ENCODE results near the gene XPA. TPM values are rescaled to one million over a fixed set of nuclear protein-coding genes. Genes with fewer than 3 reads are reported as not detected.
A peak's percentile ranks its signal among the peaks of the same experiment; 100 is the strongest.

The XPA gene
- polyA plus RNA-seq, 1 donor: 21.0 TPM

- DNase-seq: no peak
Measured at GRCh38 chr9:97651646-97652045, 45.5 kb downstream of the XPA start.

DNA sequence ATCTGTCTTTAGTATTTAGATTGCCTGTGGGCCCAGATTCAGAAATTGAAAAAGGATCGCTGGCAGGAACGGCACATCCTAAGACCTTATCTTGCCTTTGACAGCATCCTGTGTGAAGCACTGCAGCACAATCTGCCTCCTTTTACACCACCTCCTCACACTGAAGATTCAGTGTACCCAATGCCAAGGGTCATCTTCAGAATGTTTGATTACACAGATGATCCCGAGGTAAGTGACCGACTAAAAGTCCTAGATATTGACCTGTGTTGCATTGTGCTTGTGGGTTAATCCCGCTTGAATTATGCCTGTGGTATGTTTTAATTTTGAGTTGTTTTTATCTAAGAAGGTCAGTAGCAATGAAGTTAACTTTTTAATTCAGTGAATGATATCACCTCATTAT, 49.1 kb downstream of the XPA start:
- no peak for DNase-seq

GRCh38 chr9:97645720-97646119, 51.4 kb downstream of the XPA start:
- DNase-seq: no peak

DNA sequence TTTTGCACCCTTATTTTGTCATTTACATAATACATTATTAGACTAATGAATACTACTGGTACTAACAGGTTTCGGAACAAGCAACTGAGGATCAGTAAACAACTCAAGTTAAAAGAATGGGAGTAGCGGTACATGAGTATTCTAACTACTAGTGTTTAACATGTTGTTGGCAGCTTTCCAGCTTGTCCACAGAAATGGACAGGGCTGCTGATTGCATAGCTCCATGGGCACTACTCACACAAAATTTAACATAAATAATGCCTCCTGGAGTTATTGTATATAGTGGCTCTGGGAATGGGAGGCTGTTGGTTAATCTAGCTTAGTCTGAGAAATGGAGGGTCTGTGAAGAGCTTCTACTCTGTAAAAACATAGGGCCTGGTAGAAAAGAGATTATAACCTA, 56.8 kb downstream of the XPA start:
- DNase-seq: no peak

DNA sequence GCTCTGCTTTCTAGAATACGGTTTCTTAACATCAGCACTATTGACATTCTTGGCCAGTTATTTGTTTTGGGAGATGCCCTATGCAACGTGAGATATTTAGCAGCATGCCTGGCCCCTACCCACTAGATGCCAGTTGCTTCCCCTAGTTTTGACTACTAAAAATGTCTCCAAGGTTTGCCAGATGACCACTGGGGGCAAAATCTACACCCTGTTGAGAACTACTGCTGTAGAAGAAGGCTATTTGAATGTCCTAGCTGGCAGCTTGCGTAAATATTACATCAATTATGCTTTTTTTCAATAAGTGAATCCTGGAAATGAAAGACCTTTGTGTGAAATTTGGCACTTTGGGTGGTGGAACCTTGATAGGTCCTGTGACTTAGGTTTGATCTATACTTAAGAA, 58.5 kb downstream of the XPA start:
- DNase-seq: no peak

DNA sequence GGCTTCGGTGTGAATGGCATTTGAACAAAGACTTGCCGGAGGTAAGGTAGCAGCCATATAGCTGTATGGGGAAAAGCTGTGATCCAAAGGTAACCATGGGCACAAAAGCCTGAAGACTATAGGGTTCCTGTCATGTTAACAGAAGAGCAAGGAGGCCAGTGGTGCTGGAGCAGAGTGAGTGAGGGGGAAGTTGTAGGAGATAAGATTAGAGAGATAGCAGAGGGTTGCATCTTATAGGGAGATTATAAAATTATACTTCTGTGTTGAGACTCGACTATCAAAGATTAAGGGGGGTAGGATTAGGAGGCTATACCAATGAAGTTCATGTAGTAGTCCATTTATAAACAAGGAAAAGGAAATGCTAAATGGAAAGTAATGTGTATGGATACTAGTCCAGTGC, 60.2 kb downstream of the XPA start:
- DNase-seq: no peak

DNA sequence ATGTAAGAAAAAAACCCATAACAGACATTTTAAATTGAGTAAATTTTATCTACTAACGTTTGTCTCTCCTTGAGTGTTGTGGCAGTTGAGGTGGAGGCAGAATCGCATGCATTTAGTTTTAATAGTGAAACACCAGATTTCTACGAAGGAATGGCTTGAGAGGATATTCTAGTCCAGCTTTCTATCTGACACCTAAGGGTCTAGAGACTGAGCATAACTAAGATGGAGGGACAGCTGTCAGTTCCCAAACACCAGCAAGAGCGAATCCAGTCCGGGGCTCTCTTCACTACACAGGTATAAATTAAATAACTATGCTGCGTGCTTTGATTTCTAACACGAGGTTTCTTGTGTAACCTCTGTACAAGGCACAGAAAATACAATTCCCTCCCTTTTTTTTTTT, 62.1 kb downstream of the XPA start:
- DNase-seq: no peak

DNA sequence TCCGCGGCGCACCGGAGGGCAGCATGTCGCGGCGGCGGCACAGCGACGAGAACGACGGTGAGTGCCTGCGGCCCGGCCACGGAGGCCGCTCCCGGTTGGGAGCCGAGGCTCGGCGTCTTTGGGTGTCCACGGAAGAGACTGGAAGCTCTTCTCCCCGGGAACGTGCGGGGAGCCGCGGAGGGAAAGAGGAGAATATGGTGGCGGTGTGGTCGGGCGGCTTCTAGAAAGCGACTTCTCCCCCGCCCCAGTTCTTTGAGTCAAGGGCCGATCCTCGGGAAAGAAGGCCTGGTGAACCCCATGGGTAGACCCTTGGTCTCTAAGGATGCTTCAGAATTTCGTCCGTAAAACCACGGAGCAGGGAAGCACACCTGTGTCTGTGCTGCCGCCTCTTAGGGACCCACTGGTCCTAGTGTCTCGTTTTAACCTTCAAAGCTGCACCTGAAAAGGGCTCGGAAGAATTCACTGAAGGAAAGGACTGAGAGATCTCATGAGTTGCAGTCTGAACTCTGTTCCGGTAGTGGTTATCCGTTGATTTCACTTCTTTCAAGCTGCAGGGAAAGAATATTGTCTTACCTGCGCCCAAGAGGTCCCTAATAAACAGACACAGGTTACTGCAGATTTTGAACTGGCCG, 63.2 kb downstream of the XPA start:
- DNase-seq: no peak

- peak; percentile 96 for DNase-seq
Measured at GRCh38 chr9:97632985-97633858, 63.9 kb downstream of the XPA start, which contains the start of the genes NCBP1 and TSTD2. TSS of gene NCBP1 (plus strand) at chr9:97633821. CDS start at chr9:97633882, 61 bp downstream. TSS of gene TSTD2 (minus strand) at chr9:97633368. CDS start at chr9:97627562, 5,806 bp downstream.

- DNase-seq: no peak
Measured at GRCh38 chr9:97632248-97632984, 64.7 kb downstream of the XPA start.

GRCh38 chr9:97630591-97630990, 66.5 kb downstream of the XPA start:
- no peak for DNase-seq

- no peak for DNase-seq
Measured at GRCh38 chr9:97629156-97629555, 68.0 kb downstream of the XPA start.

GRCh38 chr9:97628668-97629067, 68.5 kb downstream of the XPA start:
- DNase-seq: no peak

- DNase-seq: no peak
Measured at GRCh38 chr9:97627624-97628023, 69.5 kb downstream of the XPA start.

DNA sequence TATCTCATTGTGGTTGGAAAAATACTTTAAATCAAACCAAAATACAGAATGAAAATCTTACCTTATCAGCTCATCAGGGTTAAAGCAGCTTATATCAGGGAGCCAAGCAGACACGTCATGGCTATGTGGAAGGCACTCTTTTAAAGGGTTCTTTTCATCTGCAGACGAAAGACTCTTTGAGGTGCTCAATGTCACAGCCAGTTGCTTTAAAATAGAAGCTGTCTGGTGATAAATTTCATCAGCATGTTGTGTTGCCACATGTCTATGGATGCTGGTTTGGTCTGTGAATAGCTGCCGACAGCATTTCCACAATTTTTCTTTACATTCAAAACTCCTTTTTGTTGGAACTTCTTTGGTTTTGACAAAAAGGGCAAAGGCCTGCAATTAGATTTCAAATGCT, 71.5 kb downstream of the XPA start:
- DNase-seq: no peak

Other genes with a start within 250 kb of the XPA start
- 145 TPM for gene TMOD1, start 195.7 kb downstream of the XPA start, polyA plus RNA-seq (ENCODE audit: insufficient read length)
- 22.2 TPM for gene TSTD2, start 64.0 kb downstream of the XPA start, polyA plus RNA-seq (ENCODE audit: insufficient read length)
- gene NCBP1, start 63.5 kb downstream of the XPA start, polyA plus RNA-seq (ENCODE audit: insufficient read length): 33.8 TPM
- gene FOXE1, start 155.9 kb upstream of the XPA start, polyA plus RNA-seq (ENCODE audit: insufficient read length): not detected
- gene TRMO, start 225.2 kb upstream of the XPA start, polyA plus RNA-seq (ENCODE audit: insufficient read length): 11.7 TPM
- 4.2 TPM for gene HEMGN, start 240.8 kb upstream of the XPA start, polyA plus RNA-seq (ENCODE audit: insufficient read length)